HG03103 (cell line): Measurements from ENCODE around the gene NT5C3B.

Experiments used
- ATAC-seq: cut with Tn5 transposase; IDR thresholded peaks from one replicate; pipeline ENCODE4 v1.9.1; 2021; ENCODE audit warnings: low read depth; ENCODE audit not compliant: unreplicated experiment

The NT5C3B gene

GRCh38 chr17:41812381-41813151, 23.5 kb downstream of the NT5C3B start, which contains the start of gene FKBP10:
Gene FKBP10, plus strand, starts transcription at chr17:41813004. Its CDS starts 31 bp downstream, at chr17:41813035.
- ATAC-seq = no peak

DNA sequence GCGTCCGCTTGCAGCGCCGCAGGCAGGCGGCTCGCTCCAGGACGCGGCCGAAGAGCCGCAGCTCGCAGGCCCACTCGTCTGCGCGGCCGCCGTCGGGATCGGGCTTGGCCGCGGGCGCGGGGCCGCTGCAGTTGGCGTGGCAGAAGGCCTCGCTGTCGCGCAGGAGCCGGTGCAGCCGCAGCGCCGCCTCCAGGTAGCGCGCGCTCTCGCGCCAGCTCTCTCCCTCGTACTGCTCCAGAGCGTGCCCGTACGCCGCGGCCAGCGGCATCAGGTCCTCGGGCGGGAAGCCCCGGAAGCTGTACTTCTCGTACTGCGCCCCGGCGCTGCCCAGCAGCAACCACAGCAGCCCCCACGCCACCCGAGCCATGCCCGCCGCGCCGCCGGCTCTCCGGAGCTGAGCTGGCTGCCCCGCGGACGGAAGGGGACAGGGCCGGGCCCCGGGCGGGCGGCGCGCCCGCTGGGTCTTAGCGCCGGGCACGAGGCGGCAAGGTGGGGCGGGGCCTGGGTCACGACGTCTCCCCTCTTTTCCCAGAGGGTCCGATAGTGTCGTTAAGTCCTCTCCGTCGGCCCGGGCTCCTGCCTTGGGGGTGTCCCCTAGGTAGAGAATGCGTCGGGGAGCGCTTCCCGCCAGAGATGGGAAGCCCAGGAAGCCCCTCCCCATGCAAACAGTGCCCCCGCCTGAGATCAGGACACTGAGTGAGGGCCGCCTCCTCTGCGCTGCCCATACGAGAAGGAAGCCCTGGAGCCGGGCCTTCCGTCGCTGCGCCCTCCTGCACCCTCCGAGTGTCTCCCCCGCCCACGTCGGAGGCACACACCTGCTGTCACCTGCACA, 24.3 kb downstream of the NT5C3B start, which contains the start of gene P3H4:
TSS of gene P3H4 (minus strand) at position 401 of the 832 bp plus-strand sequence. CDS start at position 367, 34 bp downstream.
- peak; percentile 52 for ATAC-seq

DNA sequence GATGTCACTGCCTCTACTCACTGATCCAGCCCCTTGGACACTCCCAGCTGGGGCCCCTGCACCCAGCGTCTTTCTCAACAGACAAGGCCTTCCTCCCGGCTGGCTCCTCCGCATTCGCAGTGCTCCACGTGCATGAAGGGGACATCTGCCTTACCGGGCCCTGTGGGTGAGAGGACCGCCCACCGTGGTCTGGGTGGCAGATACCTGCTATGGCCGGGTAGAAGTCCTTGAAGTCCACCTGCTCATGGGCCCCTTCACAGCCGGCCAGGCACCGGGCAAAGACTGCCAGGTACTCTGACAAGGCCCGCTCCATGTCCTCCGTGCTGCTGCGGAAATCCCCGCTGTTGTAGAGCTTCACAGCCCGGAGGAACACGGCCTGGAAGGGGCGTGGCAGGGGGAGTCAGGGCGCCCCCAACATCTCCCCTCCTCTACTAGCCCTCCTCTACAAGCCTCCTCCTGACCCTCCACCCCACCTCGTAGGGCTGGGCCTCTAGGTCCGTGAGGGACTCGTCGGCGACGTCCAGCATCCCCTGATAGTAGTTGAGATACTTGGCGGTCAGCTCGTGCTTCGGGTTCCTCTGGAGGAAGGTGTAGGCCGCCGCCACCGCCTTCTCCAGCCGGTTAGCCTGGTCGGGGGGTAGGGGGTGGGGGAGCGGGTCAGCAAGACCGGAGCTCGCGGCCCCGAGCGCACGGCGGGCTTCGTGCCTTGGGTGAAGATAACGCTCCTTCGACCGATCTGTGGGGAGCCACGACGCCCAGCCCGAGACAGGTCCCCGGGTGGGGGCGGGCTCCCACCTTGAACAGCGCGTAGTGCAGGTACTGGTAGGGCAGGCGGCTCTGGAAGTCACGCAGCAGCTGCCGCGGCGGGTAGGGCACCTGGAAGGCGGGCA, 25.1 kb downstream of the NT5C3B start:
- no peak for ATAC-seq

GRCh38 chr17:41806685-41807445, 29.2 kb downstream of the NT5C3B start:
- ATAC-seq = no peak

- no peak for ATAC-seq
Observed at GRCh38 chr17:41803049-41804020, 32.7 kb downstream of the NT5C3B start.

DNA sequence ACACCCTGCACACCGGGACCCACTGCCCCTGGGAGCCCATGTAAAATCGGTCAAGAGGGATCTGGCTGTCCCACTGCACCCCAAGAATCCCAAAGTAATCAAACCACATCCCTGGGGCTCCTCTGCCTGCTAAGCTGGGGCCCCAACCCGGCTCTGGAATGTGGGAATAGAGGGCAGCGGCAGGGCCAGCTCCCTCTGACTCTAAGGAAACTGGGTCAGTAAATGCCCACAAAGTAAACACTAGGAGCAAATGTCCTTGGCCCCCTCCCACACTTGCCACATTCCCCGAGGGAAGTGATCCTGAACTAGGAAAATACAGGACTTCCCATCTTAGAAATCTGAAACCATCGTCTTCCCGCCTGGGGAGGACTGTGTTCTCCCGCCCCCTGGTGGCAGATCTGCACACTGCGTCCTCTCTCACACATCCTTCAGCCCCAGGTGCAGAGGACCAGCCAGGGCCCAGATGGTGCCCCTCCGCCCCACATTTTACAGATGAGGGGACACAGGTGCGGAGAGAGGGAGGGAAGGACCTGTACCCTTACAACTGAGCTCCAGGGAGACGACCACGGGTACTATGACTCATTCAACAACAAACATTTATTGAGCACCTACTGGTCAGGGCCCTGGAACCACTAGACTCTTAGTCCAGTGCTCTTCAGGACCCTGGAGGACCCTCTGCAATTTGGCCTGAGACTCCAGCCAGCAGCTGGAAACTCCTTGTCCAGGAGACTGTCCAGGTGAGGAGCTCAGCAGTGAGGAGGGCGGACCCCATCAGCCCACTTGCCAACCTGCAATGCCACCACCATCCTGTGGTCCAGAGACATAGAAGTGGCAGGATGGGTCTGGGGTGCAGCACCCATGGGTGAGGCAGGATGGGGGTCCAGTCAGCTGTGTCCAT, 34.4 kb downstream of the NT5C3B start:
- no peak for ATAC-seq

- no peak for ATAC-seq
Observed at GRCh38 chr17:41800601-41801373, 35.2 kb downstream of the NT5C3B start.

- ATAC-seq = no peak
Observed at GRCh38 chr17:41799366-41799765, 36.7 kb downstream of the NT5C3B start.

GRCh38 chr17:41797377-41797776, 38.7 kb downstream of the NT5C3B start:
- ATAC-seq = no peak

- no peak for ATAC-seq
Observed at GRCh38 chr17:41796121-41796895, 39.7 kb downstream of the NT5C3B start.

DNA sequence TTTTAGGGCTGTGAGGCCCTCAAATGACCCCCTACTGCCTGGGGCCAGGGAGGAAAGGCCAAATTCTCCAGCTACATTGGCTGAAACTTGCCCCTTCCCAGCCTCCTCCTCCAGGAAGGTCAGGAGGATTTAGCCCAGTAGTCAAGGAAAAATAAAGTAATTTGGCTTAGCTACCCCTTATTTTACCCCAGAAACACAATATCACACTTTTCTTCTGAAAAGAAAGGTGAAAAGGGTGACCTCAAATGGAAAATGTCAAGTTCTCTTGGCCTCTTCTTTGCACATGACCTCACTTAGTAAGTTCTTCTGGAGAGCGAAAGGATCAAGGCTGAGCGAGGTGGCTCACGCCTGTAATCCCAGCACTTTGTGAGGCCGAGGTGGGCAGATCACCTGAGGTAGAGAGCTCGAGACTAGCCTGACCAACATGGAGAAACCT, 41.5 kb downstream of the NT5C3B start:
- ATAC-seq = no peak

- no peak for ATAC-seq
Observed at GRCh38 chr17:41793784-41794539, 42.1 kb downstream of the NT5C3B start.

- ATAC-seq = no peak
Observed at GRCh38 chr17:41792845-41793783, 42.9 kb downstream of the NT5C3B start.

DNA sequence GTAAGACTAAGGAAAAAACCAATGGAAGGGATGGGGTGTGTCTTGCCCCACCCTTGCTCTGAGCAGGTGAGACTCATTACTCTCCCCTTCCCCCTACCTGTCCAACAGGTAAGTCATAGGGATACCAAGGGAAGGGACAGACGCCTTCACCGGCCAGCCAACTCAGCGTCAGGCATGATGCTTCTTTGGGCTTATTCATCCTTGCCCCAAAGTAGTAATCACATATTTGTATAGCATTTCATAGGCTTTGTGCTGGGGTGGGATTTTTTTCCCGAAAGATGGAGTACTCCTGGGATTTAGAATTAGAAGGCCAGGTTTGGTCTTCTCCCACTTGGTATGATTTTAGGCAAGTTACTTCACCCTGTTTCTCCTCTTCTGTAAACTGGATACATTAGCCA, 49.0 kb downstream of the NT5C3B start:
- no peak for ATAC-seq
